HG02885 (cell line): ENCODE data around the gene KCNJ6.
"Not testable (repeated sequence)": the region's sequence is repeated elsewhere in the genome, so short reads cannot be mapped to it uniquely, and the experiment has no call there.

Source experiments
- ATAC-seq: cut with Tn5 transposase; IDR thresholded peaks from one replicate; pipeline ENCODE4 v1.9.1; 2021; ENCODE audit warnings: mild to moderate bottlenecking; ENCODE audit not compliant: unreplicated experiment, poor library complexity

KCNJ6 gene

DNA sequence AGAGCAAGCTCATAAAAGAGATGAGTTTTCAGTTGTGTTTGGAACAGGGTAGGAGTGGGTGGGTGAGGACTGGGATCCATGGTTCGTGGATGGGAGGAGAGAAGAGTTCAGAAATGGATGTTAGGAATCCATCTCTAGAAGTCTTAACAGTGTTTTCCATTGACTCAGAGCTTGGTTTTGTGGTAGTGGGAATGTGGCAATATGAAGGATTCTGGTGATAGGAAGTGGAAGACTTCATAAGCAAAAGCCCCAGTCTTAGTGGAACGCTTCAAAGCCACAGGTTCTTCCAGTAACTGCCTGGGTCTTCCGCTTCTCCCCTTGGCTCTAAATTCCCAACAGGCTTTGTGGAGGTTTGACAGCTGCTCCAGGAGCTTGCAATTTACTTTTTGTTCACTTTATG, 167.9 kb downstream of the KCNJ6 start:
- ATAC-seq: no peak

GRCh38 chr21:37746849-37747248, 169.4 kb downstream of the KCNJ6 start:
- no peak for ATAC-seq

DNA sequence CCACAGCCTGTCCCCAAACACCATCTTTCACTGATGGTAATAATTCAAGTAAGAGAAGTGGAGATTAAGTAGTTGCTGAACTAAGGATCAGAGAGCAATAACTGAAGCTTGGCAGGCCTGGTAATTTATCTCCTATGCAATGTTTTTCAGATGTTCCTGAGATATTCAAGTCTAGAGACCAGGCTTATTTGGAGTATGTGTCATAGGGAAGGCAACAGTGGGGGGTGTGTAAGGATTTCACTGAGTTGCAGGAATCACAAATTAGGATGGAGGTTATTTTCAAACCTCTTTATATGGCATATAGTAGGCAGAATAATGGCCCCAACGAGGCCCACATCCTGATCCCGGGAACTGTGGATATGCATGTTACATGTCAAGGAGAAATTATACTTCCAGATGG, 171.7 kb downstream of the KCNJ6 start:
- no peak for ATAC-seq

DNA sequence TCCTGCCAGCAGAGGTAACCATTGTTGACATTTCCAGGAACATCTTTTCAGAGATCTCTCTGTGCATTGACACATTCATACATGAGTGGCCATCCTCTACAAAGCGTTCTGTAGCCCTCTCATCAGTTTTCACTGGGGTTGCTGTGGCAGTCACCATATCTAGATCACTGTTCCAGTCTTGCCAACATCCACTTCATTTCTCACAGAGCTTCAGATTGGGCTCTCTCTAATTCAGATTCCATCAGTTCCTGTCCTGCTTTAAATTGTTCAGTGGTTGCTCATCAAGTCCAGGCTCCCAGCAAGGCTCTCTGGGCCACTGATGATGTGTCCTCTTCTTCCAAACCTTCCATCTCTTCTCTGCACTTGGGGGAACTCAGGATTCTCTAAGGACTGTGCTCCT, 173.7 kb downstream of the KCNJ6 start:
- ATAC-seq: no peak

DNA sequence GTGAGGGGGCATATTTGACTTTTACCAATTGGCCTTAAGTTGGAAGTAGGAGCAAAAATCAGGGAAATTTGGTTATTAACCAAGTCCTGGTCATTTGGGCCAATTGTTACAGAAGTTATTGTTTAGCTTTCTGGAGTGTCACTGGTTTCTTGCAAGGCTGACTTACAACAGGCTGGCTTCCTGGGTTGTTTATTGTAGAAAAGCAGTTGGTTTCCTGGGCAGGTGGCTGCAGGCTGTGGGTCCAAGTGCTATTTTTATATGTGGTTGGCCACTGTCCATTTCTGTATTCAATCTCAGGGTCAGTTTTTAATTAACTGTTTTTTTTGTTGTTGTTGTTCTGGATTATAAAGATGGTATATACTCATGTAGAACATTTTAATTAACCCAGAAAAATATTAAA, 174.1 kb downstream of the KCNJ6 start:
- no peak for ATAC-seq

- no peak for ATAC-seq
These were observed 178.3 kb downstream of the KCNJ6 start for GRCh38 chr21:37737996-37738395.

DNA sequence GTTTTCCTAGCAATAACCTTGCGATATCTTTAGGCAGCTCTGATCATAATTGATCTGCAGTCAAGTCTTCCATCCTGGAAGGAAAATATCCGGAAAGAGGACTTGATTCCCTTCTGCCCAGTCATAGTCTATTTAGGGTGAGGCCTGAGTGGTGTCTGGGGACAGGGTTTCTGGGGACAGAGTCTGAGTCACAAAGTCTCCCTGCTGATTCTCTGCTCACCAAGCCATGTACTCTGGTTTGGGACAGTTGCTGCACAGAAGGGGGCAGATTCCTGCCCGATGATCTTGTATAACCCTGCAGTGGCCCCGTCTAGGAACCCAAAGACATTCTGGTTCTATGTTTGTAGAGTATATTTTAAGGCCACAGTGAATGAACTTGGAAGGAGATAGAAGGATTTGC, 178.8 kb downstream of the KCNJ6 start:
- ATAC-seq: no peak

- ATAC-seq: no peak
These were observed 181.4 kb downstream of the KCNJ6 start for GRCh38 chr21:37734846-37735245.

GRCh38 chr21:37732927-37733326, 183.3 kb downstream of the KCNJ6 start:
- ATAC-seq: no peak

DNA sequence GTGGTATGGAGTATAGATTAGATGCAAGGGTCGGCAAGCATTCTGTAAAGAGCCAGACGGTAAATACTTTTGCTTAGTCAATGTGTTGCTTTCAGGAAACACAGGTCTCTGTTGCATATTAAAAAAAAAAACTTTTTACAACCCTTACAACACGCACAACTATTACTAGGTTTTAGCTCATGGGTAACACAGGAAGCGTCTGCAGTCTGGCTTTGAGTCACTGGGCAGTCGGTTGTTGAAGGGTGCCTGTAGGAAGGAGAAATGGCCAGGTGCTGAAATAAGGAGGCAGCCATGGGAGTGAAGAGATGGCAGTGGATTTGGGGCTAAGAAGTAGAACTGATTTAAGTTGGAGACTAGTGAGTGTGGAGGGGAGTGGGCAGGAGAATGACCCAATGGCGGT, 192.1 kb downstream of the KCNJ6 start:
- no peak for ATAC-seq

- no peak for ATAC-seq
These were observed 198.7 kb downstream of the KCNJ6 start for GRCh38 chr21:37717534-37717933.

- not testable (repeated sequence) for ATAC-seq
These were observed 203.7 kb downstream of the KCNJ6 start for GRCh38 chr21:37712569-37712934.

DNA sequence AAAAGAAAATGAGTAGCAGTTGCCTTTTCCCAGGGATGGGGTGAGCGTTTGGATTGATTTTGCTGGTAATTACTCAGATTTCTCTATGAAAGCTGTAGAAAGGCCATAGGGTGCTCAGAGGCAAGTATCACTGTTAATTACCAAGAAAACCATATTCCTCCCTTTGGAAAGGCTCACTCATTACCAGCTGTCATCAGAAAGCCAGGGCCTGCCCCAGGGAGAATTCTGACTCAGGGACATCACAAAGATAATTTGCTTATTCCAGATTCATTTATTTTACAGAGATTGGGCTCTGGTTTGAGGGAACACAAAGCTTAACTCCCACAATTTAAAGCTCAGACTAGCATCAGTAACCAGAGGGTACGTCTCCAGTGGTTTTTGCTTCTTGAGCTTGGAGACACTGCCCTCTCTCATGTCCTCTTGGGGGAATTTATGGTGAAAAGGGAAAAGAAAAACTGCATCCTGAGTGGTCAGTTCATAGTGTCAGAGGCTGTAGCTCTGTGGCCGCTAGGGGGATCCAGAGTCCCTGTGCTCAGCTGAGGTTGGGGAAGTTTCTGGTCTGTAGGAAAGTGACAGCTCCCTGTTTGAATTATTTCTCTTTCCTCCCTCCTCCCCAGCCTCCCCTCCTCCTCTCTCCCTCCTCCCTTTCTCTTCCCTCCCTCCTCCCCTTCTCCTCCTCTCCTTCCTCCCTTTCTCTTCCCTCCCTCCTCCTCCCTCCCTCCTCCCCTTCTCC, 204.3 kb downstream of the KCNJ6 start:
- ATAC-seq: peak; percentile 83

- no peak for ATAC-seq
These were observed 204.9 kb downstream of the KCNJ6 start for GRCh38 chr21:37711286-37711829.

- ATAC-seq: no peak
These were observed 205.5 kb downstream of the KCNJ6 start for GRCh38 chr21:37710546-37711285.

GRCh38 chr21:37704751-37705150, 211.5 kb downstream of the KCNJ6 start:
- ATAC-seq: no peak

DNA sequence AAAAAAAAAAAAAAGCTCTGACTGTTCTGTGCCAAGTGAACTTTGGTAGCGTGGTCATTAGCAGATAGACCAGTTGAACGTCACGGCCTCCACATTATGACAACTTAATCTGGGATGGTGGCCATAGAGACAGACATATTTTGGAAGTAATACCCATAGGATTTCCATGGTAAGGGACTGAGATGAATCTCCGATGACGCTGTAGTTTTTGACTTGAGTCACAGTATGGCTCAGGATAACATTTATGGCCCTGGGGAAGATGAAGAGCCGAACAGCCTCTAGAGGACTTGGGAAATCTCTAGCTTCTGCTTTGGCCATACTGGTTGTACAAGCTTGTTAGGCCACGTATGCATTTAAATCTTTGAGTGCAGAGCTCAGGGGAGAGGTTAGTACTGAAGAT, 214.0 kb downstream of the KCNJ6 start:
- ATAC-seq: no peak

- ATAC-seq: peak; percentile 93
These were observed 215.5 kb downstream of the KCNJ6 start for GRCh38 chr21:37700641-37701202.

- no peak for ATAC-seq
These were observed 217.1 kb downstream of the KCNJ6 start for GRCh38 chr21:37699024-37699775.

DNA sequence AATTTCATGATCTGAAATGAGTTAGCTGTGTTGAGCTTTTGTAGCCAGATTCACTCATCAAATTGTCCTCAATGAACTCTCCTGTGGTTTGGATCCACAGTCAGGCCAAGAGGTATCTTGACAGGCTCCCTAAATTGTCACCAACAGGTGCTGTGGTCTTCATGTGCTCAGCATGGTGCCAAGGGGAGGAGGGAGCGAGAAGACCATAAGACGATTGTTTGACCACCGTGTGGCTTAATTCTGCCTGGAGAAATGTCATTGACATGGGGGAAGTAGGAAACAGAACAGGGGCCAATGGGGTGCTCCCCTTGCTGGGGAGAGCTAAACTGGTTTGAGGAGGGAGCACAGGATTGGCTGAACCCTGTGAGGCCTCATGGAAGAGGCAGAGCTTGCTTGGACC, 219.3 kb downstream of the KCNJ6 start:
- ATAC-seq: no peak

- no peak for ATAC-seq
These were observed 221.1 kb downstream of the KCNJ6 start for GRCh38 chr21:37695111-37695510.
